CD4-positive, alpha-beta T cell treated with Interleukin-2 at 100 ng/mL for 4 hours (primary cell): ENCODE measurements around the gene CSF2.

Experiments used
- DNase-seq: peaks from one replicate; pipeline ENCODE4 v3.0.0-alpha.2; 2020; ENCODE audit warnings: low spot score

Gene CSF2

GRCh38 chr5:132069994-132070393 is 3.6 kb upstream of the CSF2 start:
- DNase-seq: no peak

DNA sequence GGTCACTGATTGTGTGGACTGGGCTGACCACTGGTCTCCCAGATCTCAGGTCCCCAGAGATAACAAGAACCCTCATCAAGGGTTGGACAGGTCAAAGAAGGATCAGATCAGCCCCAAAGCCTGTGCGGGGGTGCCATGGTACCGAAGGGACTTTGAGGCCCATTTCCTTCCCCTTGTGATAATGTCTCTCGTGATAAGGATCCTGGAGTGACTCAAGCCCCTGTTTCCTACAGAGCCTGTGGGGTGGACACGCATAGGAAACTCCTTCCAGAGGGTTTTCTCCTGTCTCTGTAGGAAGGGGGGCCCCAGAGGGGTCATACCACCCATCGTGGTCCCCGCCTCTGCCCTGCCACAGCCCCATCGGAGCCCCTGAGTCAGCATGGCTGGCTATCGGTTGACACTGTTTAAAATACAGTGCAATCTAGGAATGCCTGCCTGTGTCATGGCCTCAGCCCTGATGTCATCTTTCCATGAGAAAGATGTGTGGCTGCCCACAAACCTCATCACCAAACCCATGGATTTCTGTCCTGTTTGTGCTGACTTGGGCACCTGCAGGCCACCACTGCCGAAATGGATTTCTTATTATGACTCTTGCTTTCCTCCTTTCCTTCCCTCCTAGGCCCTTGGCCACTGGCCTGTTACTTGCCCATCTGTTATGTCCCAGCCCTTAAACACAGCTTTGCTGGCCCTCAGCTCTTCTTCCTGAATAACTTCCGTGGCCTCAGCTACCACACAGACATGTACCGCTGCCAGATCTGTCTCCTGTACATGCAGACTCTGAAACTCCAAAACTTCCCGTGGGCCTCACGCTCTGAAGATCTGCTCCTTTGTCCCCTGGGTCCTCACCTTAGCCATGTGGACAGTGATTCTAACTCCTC is 2.9 kb upstream of the CSF2 start:
- DNase-seq: no peak

GRCh38 chr5:132071338-132071707 is 2.3 kb upstream of the CSF2 start:
- no peak for DNase-seq

GRCh38 chr5:132072070-132072469 is 1.5 kb upstream of the CSF2 start:
- DNase-seq: no peak

- DNase-seq: no peak
Observed at GRCh38 chr5:132072528-132072927, 1.1 kb upstream of the CSF2 start.

DNA sequence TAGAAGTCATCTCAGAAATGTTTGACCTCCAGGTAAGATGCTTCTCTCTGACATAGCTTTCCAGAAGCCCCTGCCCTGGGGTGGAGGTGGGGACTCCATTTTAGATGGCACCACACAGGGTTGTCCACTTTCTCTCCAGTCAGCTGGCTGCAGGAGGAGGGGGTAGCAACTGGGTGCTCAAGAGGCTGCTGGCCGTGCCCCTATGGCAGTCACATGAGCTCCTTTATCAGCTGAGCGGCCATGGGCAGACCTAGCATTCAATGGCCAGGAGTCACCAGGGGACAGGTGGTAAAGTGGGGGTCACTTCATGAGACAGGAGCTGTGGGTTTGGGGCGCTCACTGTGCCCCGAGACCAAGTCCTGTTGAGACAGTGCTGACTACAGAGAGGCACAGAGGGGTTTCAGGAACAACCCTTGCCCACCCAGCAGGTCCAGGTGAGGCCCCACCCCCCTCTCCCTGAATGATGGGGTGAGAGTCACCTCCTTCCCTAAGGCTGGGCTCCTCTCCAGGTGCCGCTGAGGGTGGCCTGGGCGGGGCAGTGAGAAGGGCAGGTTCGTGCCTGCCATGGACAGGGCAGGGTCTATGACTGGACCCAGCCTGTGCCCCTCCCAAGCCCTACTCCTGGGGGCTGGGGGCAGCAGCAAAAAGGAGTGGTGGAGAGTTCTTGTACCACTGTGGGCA is 642 bp downstream of the CSF2 start:
- no peak for DNase-seq

- DNase-seq: peak; percentile 13
Observed at GRCh38 chr5:132074772-132075718, 1.5 kb downstream of the CSF2 start.

DNA sequence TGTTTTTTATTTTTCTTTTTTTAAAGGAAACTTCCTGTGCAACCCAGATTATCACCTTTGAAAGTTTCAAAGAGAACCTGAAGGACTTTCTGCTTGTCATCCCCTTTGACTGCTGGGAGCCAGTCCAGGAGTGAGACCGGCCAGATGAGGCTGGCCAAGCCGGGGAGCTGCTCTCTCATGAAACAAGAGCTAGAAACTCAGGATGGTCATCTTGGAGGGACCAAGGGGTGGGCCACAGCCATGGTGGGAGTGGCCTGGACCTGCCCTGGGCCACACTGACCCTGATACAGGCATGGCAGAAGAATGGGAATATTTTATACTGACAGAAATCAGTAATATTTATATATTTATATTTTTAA is 2.1 kb downstream of the CSF2 start:
- no peak for DNase-seq

GRCh38 chr5:132076202-132076830 is 2.7 kb downstream of the CSF2 start:
- DNase-seq: no peak

DNA sequence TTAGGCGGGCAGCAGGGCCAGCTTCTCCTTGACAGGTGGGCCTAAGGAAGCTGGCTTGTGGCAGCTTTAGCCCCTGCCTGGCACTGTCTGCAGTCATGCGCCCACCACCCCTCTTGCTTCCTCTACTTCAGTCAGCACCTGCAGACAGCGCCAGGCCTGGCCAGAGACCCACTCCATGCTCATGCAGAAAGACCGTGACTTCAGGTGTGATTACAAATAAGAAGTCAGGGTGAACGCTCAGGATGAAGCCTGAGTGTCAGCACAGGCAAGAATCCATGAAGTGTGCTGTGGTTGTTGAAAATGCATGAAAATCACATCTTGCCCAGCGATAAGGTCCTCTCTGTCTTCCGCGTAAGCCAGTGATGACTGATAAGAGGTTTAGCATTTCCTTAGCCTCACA is 3.4 kb downstream of the CSF2 start:
- DNase-seq: no peak

- DNase-seq: no peak
Observed at GRCh38 chr5:132079081-132079480, 5.5 kb downstream of the CSF2 start.

- DNase-seq: no peak
Observed at GRCh38 chr5:132079619-132080018, 6.0 kb downstream of the CSF2 start.

GRCh38 chr5:132080595-132080994 is 7.0 kb downstream of the CSF2 start:
- DNase-seq: no peak

DNA sequence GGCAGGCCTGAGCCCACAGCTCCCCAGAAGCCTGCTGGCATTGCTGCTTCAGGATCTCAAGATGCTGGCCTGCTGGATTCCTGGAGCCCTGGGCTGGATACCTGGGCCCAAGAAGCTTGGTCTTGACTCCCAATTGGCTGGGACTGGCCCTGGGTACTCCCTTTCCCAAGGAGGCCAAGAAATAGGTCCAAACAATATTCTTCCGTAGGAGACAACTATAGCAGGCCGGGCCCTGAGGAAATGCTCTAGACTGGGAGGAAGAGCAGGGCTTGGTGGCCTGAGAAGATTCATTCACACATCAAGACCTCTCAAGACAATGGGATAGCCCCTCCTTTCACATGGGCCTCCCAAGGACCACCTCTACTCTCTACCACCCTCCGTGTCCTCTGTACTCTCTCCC is 7.9 kb downstream of the CSF2 start:
- no peak for DNase-seq

GRCh38 chr5:132082329-132083023 is 8.9 kb downstream of the CSF2 start:
- no peak for DNase-seq

- DNase-seq: no peak
Observed at GRCh38 chr5:132083071-132083678, 9.6 kb downstream of the CSF2 start.

DNA sequence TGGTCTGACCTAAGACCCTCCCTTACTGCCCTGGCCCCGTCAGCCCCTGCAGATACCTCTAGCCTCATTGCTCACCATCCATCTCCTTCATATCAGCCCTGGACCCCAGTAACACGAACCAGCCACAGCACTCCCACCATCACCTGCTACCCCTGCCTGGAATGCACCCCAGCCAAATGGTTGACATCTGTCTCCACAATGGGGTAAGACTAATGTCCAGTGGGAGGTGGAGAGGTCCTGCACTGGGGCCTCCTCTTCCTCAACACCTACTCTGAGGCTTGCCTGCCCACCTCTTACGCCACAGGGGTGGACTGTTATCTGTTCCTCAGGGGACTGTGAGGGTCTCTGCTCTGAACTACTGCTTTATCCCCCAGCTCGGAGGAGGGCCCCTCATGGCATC is 12.1 kb downstream of the CSF2 start:
- no peak for DNase-seq

DNA sequence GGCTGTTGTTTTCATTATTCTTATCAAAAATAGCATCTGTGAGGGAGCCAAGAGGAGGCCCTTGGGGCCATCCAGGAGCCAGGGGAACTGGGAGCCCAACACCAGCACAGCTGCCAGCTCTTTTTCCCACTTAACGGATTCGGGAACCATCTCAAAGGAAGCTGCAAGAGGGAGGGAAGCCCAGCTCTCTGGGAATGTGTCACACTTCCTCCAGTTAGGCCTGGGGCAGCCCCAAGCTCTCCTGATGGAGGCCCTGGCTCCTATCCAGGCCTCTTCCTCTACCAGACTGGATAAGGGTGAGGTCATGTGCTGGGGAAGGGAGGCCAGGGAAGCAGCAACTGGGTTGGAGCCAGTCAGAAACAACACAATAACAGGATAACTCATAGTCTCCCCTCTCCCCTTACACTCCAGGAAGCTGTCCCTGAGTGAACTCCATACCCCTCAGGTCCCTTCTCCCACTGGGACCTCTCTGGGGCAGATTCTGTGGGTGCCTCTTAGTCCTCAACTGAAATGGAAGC is 12.7 kb downstream of the CSF2 start:
- no peak for DNase-seq

DNA sequence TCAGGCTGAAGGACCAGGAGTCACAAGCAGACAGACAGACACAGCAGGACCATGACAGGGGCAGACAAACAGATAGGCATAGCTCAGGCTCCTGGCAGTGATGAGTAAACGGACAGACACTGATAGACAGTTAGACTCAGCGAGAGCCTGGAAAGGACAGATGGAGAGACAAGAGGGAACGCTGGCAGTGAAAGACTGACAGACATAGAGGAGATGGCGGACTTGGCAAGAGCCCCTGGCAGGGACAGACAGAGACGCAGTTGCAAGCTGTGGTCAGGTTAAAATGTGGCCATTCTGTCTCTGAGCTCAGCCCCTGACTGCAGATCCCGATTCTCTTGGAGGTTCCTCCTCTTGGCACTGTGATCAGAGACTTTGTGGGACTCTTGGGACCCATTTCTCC is 13.6 kb downstream of the CSF2 start:
- no peak for DNase-seq

DNA sequence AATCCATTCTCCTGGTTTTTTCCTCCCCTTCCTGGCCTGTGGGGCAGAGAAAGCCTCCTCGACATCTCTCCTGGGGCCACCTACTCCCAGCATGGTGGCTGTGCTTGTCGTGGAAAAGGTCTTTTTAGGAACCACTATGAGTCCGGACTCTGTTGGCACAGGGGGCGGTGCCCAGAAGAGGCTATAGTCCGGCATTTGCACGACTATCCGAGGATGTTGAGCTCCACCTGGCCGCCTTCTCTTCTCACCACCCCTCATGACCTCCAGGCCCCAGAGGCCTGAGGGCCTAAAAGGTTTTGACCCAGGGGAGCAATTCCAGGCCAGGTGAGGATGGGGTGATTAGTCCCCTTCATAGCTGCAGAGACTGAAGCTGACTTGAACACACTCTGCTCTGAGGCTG is 14.1 kb downstream of the CSF2 start:
- DNase-seq: no peak

GRCh38 chr5:132089363-132089762 is 15.8 kb downstream of the CSF2 start:
- no peak for DNase-seq
